SK-N-SH (cell line): ENCODE data around the gene SPO11.

ENCODE experiments used
- CHD2 ChIP-seq: fragments of 150-350 bp; IDR thresholded peaks from 2 replicates; pipeline ENCODE4 v1.6.1; 2018; ENCODE audit warnings: low read length; ENCODE audit not compliant: partially characterized antibody
- ELF1 ChIP-seq: IDR thresholded peaks from 2 replicates; pipeline ENCODE4 v1.4.0; 2012
- EZH2phosphoT487 ChIP-seq: fragments of 200-600 bp; sonication (generic); IDR thresholded peaks from 2 replicates; pipeline ENCODE4 v1.6.1; 2017; ENCODE audit warnings: low read depth, mixed run types, mild to moderate bottlenecking, antibody characterized with exemption, moderate library complexity, borderline replicate concordance
- GABPA ChIP-seq: IDR thresholded peaks from 2 replicates; pipeline ENCODE4 v1.4.0; 2012; ENCODE audit warnings: low read depth, mild to moderate bottlenecking
- RXRA ChIP-seq: IDR thresholded peaks from 2 replicates; pipeline ENCODE4 v1.4.0; 2012; ENCODE audit warnings: low read depth, mild to moderate bottlenecking, borderline replicate concordance
- TEAD4 ChIP-seq: IDR thresholded peaks from 2 replicates; pipeline ENCODE4 v1.4.0; 2012; ENCODE audit warnings: mild to moderate bottlenecking, borderline replicate concordance; ENCODE audit not compliant: insufficient read depth
- YY1 ChIP-seq: IDR thresholded peaks from 2 replicates; pipeline ENCODE4 v1.4.0; 2012; ENCODE audit warnings: low read depth, mild to moderate bottlenecking
- TF ChIP-seq, protein P1 (sequence below): fragments of 200-600 bp; sonication (generic); IDR thresholded peaks from 2 replicates; pipeline ENCODE4 v1.6.1; 2017; ENCODE audit warnings: antibody characterized with exemption, mild to moderate bottlenecking, moderate library complexity
- TF ChIP-seq, protein P2 (sequence below): fragments of 150-350 bp; IDR thresholded peaks from 2 replicates; pipeline ENCODE4 v1.6.1; 2017; ENCODE audit warnings: antibody characterized with exemption, low read length, low read depth, borderline replicate concordance

DNA sequence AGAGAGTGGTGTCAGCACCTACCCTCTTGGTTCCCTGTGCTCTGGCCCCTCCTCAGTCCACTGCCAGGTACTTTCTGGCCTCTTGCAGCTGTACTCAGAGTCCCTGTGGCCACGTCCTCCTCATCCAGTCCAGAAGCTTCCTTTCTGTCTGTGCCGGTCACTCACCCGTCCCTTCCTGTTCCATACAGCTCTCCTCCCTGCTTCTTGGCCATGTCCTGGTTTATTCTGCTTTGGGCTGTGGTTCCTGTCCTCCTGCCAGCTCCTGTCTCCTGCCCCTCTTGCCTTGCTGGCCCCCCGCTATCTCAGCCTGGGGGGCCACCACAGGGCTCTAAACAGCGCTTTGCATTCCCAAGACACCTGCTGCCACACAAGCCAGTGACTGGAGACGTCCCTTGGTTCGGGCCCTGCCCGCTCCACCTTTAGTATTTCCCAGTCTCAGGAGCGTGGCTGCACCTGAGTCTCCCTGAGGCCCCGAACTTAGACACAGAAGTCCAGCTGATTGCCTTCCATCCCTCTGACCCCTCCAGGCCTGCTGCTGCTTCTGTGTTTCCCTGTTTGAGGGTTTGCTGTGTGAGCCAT lies 46.1 kb downstream of the SPO11 start:
- TF ChIP-seq CHD2 (no peak), EZH2phosphoT487 (no peak), GABPA (no peak), TEAD4 (no peak), RXRA (no peak), YY1 (no peak), ELF1 (no peak)
- TF ChIP-seq, protein P1, sequence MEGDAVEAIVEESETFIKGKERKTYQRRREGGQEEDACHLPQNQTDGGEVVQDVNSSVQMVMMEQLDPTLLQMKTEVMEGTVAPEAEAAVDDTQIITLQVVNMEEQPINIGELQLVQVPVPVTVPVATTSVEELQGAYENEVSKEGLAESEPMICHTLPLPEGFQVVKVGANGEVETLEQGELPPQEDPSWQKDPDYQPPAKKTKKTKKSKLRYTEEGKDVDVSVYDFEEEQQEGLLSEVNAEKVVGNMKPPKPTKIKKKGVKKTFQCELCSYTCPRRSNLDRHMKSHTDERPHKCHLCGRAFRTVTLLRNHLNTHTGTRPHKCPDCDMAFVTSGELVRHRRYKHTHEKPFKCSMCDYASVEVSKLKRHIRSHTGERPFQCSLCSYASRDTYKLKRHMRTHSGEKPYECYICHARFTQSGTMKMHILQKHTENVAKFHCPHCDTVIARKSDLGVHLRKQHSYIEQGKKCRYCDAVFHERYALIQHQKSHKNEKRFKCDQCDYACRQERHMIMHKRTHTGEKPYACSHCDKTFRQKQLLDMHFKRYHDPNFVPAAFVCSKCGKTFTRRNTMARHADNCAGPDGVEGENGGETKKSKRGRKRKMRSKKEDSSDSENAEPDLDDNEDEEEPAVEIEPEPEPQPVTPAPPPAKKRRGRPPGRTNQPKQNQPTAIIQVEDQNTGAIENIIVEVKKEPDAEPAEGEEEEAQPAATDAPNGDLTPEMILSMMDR: no peak
- TF ChIP-seq, protein P2, sequence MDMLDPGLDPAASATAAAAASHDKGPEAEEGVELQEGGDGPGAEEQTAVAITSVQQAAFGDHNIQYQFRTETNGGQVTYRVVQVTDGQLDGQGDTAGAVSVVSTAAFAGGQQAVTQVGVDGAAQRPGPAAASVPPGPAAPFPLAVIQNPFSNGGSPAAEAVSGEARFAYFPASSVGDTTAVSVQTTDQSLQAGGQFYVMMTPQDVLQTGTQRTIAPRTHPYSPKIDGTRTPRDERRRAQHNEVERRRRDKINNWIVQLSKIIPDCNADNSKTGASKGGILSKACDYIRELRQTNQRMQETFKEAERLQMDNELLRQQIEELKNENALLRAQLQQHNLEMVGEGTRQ: no peak
